GM21723 (cell line): ENCODE data around the gene GALNT7.

Experiments
- ATAC-seq: cut with Tn5 transposase; IDR thresholded peaks from one replicate; pipeline ENCODE4 v1.9.1; 2021; ENCODE audit warnings: mild to moderate bottlenecking, moderate library complexity; ENCODE audit not compliant: unreplicated experiment

GALNT7 gene

GRCh38 chr4:173231916-173232315 lies 63.3 kb downstream of the GALNT7 start:
- ATAC-seq, result no peak

- no peak for ATAC-seq
Observed at GRCh38 chr4:173233857-173234256, 65.2 kb downstream of the GALNT7 start.

- ATAC-seq, result no peak
Observed at GRCh38 chr4:173235050-173235449, 66.4 kb downstream of the GALNT7 start.

- no peak for ATAC-seq
Observed at GRCh38 chr4:173236301-173236700, 67.7 kb downstream of the GALNT7 start.

- no peak for ATAC-seq
Observed at GRCh38 chr4:173237152-173237551, 68.5 kb downstream of the GALNT7 start.

GRCh38 chr4:173237762-173238161 lies 69.2 kb downstream of the GALNT7 start:
- no peak for ATAC-seq

- ATAC-seq, result no peak
Observed at GRCh38 chr4:173240696-173241095, 72.1 kb downstream of the GALNT7 start.

GRCh38 chr4:173242466-173243250 lies 74.0 kb downstream of the GALNT7 start:
- ATAC-seq, result no peak

- ATAC-seq, result no peak
Observed at GRCh38 chr4:173243321-173243720, 74.7 kb downstream of the GALNT7 start.

GRCh38 chr4:173243917-173244658 lies 75.5 kb downstream of the GALNT7 start:
- peak; percentile 70 for ATAC-seq

GRCh38 chr4:173245952-173246351 lies 77.3 kb downstream of the GALNT7 start:
- ATAC-seq, result no peak

GRCh38 chr4:173246719-173247118 lies 78.1 kb downstream of the GALNT7 start:
- ATAC-seq, result no peak

- no peak for ATAC-seq
Observed at GRCh38 chr4:173247321-173247720, 78.7 kb downstream of the GALNT7 start.

- no peak for ATAC-seq
Observed at GRCh38 chr4:173248690-173249089, 80.1 kb downstream of the GALNT7 start.

- ATAC-seq, result peak; percentile 81
Observed at GRCh38 chr4:173252024-173252935, 83.7 kb downstream of the GALNT7 start.

GRCh38 chr4:173253561-173253960 lies 85.0 kb downstream of the GALNT7 start:
- ATAC-seq, result no peak

- ATAC-seq, result no peak
Observed at GRCh38 chr4:173254646-173255045, 86.0 kb downstream of the GALNT7 start.

- ATAC-seq, result no peak
Observed at GRCh38 chr4:173256825-173257224, 88.2 kb downstream of the GALNT7 start.

GRCh38 chr4:173257732-173258717 lies 89.4 kb downstream of the GALNT7 start:
- ATAC-seq, result peak; percentile 92

GRCh38 chr4:173258866-173259265 lies 90.3 kb downstream of the GALNT7 start:
- ATAC-seq, result no peak
